Kidney (tissue), 14 donors: Measurements from ENCODE around the gene INAFM2. TPM values are rescaled to one million over a fixed set of nuclear protein-coding genes. Genes with fewer than 3 reads are reported as not detected.
A peak's percentile ranks its signal among the peaks of the same experiment; 100 is the strongest.

Experiments
- DNase-seq, 5 donors: peaks; one replicate each; pipeline ENCODE4 v3.0.0-alpha.2; 2013 to 2020
- FAIRE-seq: peaks from 2 replicates; lab custom pipeline; 2012; peaks lifted over from hg19 to GRCh38; lab: Jason Lieb, UNC
- H3K27ac ChIP-seq, 2 donors: one replicate each; pipeline ENCODE4 v1.7.0; 2013; ENCODE audit warnings: low read depth in 2 of 2, low read length in 2 of 2, inconsistent platforms in 1 of 2
- H3K27me3 ChIP-seq: one replicate; pipeline ENCODE4 v1.7.1; 2013; ENCODE audit warnings: low read length, inconsistent platforms; ENCODE audit not compliant: control insufficient read depth, insufficient read depth
- H3K36me3 ChIP-seq, 3 donors: one replicate each; pipeline versions ENCODE4 v1.7.0 to v1.7.1; 2013; ENCODE audit warnings: low read length in 3 of 3, control low read depth in 1 of 3, inconsistent platforms in 1 of 3; ENCODE audit not compliant: insufficient read depth in 3 of 3, control insufficient read depth in 2 of 3
- H3K4me1 ChIP-seq, 3 donors: one replicate each; pipeline versions ENCODE4 v1.7.0 to v1.7.1; 2013; ENCODE audit warnings: low read length in 3 of 3, inconsistent platforms in 1 of 3, low read depth in 1 of 3; ENCODE audit not compliant: control insufficient read depth in 2 of 3, insufficient read depth in 2 of 3
- H3K4me3 ChIP-seq, 3 donors: one replicate each; pipeline versions ENCODE4 v1.7.0 to v1.8.1; 2013; ENCODE audit warnings: low read length in 3 of 3, control low read depth in 1 of 3, inconsistent platforms in 1 of 3
- H3K9ac ChIP-seq, 3 donors: one replicate each; pipeline versions ENCODE4 v1.7.0 to v1.7.1; 2013; ENCODE audit warnings: low read length in 3 of 3, control low read depth in 1 of 3, inconsistent platforms in 1 of 3
- H3K9me3 ChIP-seq, 3 donors: one replicate each; pipeline versions ENCODE4 v1.7.0 to v1.7.1; 2013; ENCODE audit warnings: low read length in 3 of 3, control low read depth in 1 of 3, inconsistent platforms in 1 of 3; ENCODE audit not compliant: control insufficient read depth in 2 of 3, insufficient read depth in 1 of 3
- intact Hi-C: fragments of 100-400 bp; cut with DNase I; formaldehyde crosslinking; loops from one replicate; pipeline ENCODE4 v1.11.1; 2022
- polyA plus RNA-seq: library from polyadenylated mRNA; stranded (reverse); fragments of 350-450 nt; fragmentation: Illumina TruSeq; extraction: RNeasy Lipid Tissue Mini Kit (QIAGEN cat#74804); gene quantifications from one replicate; pipeline ENCODE4 v1.2.3, GENCODE V29; 2014; ENCODE audit warnings: low read depth, low replicate concordance; ENCODE audit not compliant: insufficient read depth
- total RNA-seq: library from RNA; stranded (reverse); fragmentation: NEBNext Ultra II Directional; extraction: Animal tissue kit (Norgen Biotek cat#: 25700); gene quantifications from one replicate; pipeline ENCODE4 v1.2.1, GENCODE V29; 2021
- TF ChIP-seq, protein P1 (sequence below): IDR thresholded peaks from 3 replicates; pipeline ENCODE4 v1.5.1; 2012; ENCODE audit warnings: mild to moderate bottlenecking, moderate library complexity, borderline replicate concordance; ENCODE audit not compliant: insufficient read depth; ENCODE audit errors: extremely low read depth
- donor health status: control.
- donor health status: control.
- donor health status: control.
- donor health status: control.
- donor health status: control.
- donor health status: DM: yes; HTN: yes; CAD: no.
- donor health status: Normal renal cell carcinoma (clear cell type).

INAFM2 gene
- total and polyA plus RNA-seq, 2 donors from 2014 or later: 14.7 to 21.6 TPM

DNA sequence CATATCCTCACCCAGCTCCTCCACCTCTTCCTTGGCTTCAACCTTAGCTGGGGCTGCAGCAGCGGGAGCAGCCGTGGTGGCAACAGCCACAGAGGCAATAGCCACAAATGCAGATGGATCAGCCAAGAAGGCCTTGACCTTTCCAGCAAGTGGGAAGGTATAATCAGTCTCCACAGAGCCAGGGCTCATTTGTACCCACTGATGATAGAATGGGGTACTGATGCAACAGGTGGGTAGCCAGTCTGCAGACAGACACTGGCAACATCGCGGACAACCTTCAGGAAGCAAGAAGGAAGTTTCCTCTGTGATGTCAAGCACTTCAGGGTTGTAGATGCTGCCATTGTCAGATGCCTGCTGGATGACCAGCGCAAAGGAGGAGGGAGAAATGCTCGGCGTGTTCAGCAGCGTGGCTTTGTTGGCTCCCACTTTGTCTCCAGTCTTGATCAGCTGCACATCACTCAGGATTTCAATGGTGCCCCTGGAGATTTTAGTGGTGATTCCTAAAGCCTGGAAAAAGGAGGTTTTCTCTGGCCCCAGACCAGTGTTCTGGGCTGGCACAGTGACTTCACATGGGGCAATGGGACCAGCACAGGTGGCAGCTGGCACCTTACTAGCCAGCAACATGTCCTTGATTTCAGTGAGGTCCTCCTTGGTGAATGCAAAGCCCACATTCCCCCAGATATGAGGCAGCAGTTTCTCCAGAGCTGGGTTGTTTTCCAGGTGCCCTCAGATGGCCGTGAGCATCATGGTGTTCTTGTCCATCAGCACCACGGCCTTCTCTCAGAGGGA is 10.9 kb upstream of the INAFM2 start:
- FAIRE-seq (no peak), DNase-seq (no peak)

DNA sequence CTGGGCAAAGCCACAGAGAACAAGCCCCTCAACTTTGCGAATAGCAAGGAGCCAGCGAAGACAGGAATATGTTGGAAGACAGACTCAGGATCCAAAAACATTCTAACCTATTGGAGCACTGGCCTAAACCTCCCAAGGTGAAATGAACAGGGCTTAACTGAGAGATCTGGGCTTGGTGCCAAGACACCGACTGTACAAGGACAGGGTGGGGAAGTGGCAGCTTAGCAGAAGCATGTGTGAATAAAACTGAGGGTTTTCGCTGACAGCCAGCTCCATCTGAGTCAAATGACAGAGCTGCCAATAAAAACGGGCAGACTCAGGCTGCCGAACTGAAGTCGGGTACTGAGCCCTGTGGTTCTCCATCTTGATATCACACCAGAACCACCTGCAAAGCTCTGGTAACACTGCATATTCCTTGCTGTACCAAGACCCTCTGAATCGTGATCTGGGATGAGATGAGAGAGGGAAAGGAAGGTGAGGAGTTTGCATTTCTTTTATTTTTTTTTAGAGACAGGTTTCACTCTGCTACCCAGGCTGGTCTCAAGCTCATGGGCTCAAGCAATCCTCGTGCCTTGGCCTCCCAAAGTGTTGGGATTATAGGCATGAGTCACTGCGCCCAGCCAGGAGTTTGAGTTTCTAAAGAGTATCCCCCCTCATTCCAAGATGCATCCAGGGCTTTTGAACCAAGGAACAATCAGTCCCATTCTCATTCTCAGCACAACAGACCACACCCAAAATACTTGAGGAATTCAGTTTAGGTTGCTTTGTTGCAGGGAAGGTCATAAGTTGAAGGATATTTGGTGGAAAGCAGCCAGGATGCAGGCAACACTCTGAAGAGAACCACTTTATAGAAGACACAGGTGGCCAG is 9.7 kb upstream of the INAFM2 start:
- H3K4me1 ChIP-seq: peaks cover 0 to 3% (median 0%) of the 10 kb centered on the region in 3 donors
- H3K27ac ChIP-seq: no peak overlapping the region
- no peaks in the 10 kb centered on the region for H3K36me3 ChIP-seq
- DNase-seq: peak in 2 of 5 donors; percentile 59 to 83
- intact Hi-C loops: no loop called here
- no peaks in the 10 kb centered on the region for H3K27me3 ChIP-seq
- no peak overlapping the region for H3K9ac ChIP-seq
- H3K4me3 ChIP-seq: no peak overlapping the region
- FAIRE-seq: no peak
- TF ChIP-seq, protein P1, sequence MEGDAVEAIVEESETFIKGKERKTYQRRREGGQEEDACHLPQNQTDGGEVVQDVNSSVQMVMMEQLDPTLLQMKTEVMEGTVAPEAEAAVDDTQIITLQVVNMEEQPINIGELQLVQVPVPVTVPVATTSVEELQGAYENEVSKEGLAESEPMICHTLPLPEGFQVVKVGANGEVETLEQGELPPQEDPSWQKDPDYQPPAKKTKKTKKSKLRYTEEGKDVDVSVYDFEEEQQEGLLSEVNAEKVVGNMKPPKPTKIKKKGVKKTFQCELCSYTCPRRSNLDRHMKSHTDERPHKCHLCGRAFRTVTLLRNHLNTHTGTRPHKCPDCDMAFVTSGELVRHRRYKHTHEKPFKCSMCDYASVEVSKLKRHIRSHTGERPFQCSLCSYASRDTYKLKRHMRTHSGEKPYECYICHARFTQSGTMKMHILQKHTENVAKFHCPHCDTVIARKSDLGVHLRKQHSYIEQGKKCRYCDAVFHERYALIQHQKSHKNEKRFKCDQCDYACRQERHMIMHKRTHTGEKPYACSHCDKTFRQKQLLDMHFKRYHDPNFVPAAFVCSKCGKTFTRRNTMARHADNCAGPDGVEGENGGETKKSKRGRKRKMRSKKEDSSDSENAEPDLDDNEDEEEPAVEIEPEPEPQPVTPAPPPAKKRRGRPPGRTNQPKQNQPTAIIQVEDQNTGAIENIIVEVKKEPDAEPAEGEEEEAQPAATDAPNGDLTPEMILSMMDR: no peak
- no peaks in the 10 kb centered on the region for H3K9me3 ChIP-seq

More for the DNA sequence above, 10.9 kb upstream of the INAFM2 start:
- Histone ChIP-seq H3K4me3 (no peak overlapping the region), H3K9ac (no peak overlapping the region), H3K4me1 (peaks cover 0 to 3% (median 0%) of the 10 kb centered on the region in 3 donors), H3K36me3 (no peaks in the 10 kb centered on the region), H3K27ac (no peak overlapping the region), H3K27me3 (no peaks in the 10 kb centered on the region), H3K9me3 (no peaks in the 10 kb centered on the region)
- intact Hi-C loops: no loop called here
- TF ChIP-seq, protein P1: no peak

DNA sequence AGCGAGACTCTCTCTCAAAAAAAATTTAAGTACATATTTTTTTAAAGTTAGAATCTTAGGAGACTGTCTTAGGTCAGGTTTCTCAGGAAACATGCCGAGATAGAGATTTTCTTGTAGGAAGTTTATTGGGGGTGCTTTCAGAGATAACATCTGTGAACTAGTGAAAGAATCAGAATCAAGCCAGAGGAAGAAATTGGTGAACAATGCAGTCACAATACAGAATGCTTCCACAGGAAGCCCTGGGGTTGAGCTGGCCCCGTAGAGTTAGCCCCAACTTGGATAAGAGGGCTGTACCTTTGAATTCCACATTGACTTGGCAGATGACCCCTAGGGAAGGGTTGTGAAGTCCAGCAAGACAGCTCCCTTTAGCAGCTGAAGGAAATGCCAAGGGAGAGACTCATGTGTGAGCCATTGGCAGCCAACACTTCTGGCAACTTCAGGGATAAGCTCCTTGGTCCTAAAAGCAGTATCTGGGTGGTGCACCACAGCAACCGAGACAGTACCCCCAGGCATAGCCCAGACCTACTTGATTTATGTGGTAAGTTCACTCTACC is 8.7 kb upstream of the INAFM2 start:
- intact Hi-C loops: no loop called here
- Histone ChIP-seq H3K9ac (no peak overlapping the region), H3K27me3 (no peaks in the 10 kb centered on the region), H3K36me3 (no peaks in the 10 kb centered on the region), H3K9me3 (no peaks in the 10 kb centered on the region), H3K4me1 (peaks cover 0 to 3% (median 0%) of the 10 kb centered on the region in 3 donors), H3K27ac (no peak overlapping the region), H3K4me3 (no peak overlapping the region)
- FAIRE-seq: no peak
- DNase-seq: no peak
- TF ChIP-seq, protein P1: no peak
